ENCODE data around the gene UBN1.
"Not testable (repeated sequence)": the region's sequence is repeated elsewhere in the genome, so short reads cannot be mapped to it uniquely, and the experiment has no call there.

Gene UBN1

DNA sequence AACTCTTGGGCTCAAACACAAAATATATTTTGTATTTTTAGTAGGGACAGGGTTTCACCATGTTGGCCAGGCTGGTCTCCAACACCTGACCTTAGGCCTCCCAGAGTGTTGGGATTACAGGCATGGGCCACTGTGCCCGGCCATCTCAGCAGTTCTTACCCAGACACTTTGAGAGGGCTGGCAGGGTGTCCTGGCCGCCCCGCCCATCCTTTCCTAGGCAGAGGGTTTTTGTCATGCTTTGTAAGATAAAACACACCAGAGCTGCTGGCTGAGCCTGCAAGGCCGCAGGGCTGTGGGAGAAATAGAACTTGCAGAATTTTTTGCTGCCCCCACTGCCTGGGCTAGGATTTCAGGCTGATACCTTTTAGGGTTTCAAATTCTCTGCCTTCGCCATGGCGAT, 80.9 kb downstream of the UBN1 start:
- DNase-seq (ENCODE audit: low read depth in 2 of 2), result no peak

- DNase-seq (ENCODE audit: low read depth in 2 of 2), result not testable (repeated sequence)
Observed at GRCh38 chr16:4929619-4930018, 82.3 kb downstream of the UBN1 start.

DNA sequence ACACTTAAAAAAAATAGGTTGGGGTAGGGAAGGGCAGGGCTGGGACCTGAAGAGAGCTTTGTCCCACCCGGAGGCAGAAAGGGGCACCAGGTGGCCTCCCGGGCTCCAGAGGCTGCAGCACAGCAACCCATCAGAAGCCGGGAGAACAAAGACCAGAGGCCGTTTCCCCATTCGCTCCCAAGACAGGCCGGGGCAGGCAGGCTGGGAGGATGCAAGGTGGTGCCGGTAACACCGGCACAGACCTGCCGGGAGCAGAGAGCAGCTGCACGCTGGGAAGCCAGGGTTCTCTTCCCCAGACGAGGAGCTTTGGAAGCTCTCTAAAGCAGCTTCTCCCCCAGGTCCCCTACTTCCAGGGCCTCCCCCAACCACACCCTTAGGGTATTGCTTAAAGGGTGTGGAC, 84.1 kb downstream of the UBN1 start:
- no peak for DNase-seq (ENCODE audit: low read depth in 2 of 2)
